PFSK-1 (cell line): ENCODE measurements around the gene METTL2B.

Source experiments
- POLR2AphosphoS5 ChIP-seq: IDR thresholded peaks from 2 replicates; pipeline ENCODE4 v1.6.1; 2012; ENCODE audit warnings: low read depth, mild to moderate bottlenecking, control low read depth, low read length, moderate library complexity
- REST ChIP-seq, 2 experiments: IDR thresholded peaks; 2 replicates each; pipeline versions ENCODE4 v1.6.1 to v1.8.0; 2011 to 2012; ENCODE audit warnings: low read depth in 2 of 2, low read length in 2 of 2, control low read depth in 1 of 2, inconsistent platforms in 1 of 2, mild to moderate bottlenecking in 1 of 2, moderate library complexity in 1 of 2; ENCODE audit not compliant: insufficient read depth in 1 of 2
- SIN3A ChIP-seq: IDR thresholded peaks from 2 replicates; pipeline ENCODE4 v1.6.1; 2012; ENCODE audit warnings: mild to moderate bottlenecking, low read length, moderate library complexity, borderline replicate concordance; ENCODE audit not compliant: insufficient read depth
- TAF1 ChIP-seq: IDR thresholded peaks from 2 replicates; pipeline ENCODE4 v1.6.1; 2012; ENCODE audit warnings: low read length, control low read depth, borderline replicate concordance; ENCODE audit not compliant: insufficient read depth

- TF ChIP-seq TAF1 = no peak
- no peak for TF ChIP-seq POLR2AphosphoS5
- no peak for TF ChIP-seq SIN3A
- TF ChIP-seq REST (IDR thresholded peaks at IDR 0.05; ENCODE audit: insufficient read depth in 1 of 2, low read depth in 2 of 2, low read length in 2 of 2) = no peak
Measured at GRCh38 chr7:128435327-128435686, 41.2 kb upstream of the METTL2B start.
